Neuronal stem cell (in vitro differentiated cells): ENCODE data around the gene PARD6B.

Source experiments
- DNase-seq: peaks from one replicate; pipeline ENCODE4 v3.0.0-alpha.2; 2013; ENCODE audit warnings: low spot score
- H2AFZ ChIP-seq: one replicate; pipeline ENCODE4 v1.6.1; 2013; ENCODE audit warnings: mild to moderate bottlenecking, low read length, inconsistent platforms
- H2AK5ac ChIP-seq: 2 replicates; pipeline ENCODE4 v1.6.1; 2013; ENCODE audit warnings: low read depth, mild to moderate bottlenecking, inconsistent platforms, low read length, moderate library complexity, mixed read lengths
- H2BK120ac ChIP-seq: 2 replicates; pipeline ENCODE4 v1.6.1; 2013; ENCODE audit warnings: low read depth, mild to moderate bottlenecking, inconsistent platforms, low read length, moderate library complexity, mixed read lengths
- H2BK12ac ChIP-seq: one replicate; pipeline ENCODE4 v1.6.1; 2013; ENCODE audit warnings: low read length, inconsistent platforms
- H2BK15ac ChIP-seq: 2 replicates; pipeline ENCODE4 v1.6.1; 2013; ENCODE audit warnings: mild to moderate bottlenecking, low read length, inconsistent platforms, mixed read lengths
- H2BK5ac ChIP-seq: one replicate; pipeline ENCODE4 v1.6.1; 2013; ENCODE audit warnings: inconsistent platforms, mild to moderate bottlenecking, low read length, moderate library complexity
- H3K14ac ChIP-seq: one replicate; pipeline ENCODE4 v1.6.1; 2013; ENCODE audit warnings: low read length, inconsistent platforms
- H3K18ac ChIP-seq: 2 replicates; pipeline ENCODE4 v1.6.1; 2013; ENCODE audit warnings: low read length, inconsistent platforms
- H3K23ac ChIP-seq: 2 replicates; pipeline ENCODE4 v1.6.1; 2013; ENCODE audit warnings: low read depth, mild to moderate bottlenecking, mixed read lengths, low read length, inconsistent platforms; ENCODE audit not compliant: poor library complexity
- H3K27ac ChIP-seq: replicated peaks from 3 replicates; pipeline ENCODE4 v1.5.1; 2013; ENCODE audit warnings: low read length, inconsistent platforms
- H3K27me3 ChIP-seq, 3 experiments: 2 replicates each; pipeline ENCODE4 v1.6.1; 2013; ENCODE audit warnings: low read length in 3 of 3, mild to moderate bottlenecking in 2 of 3, inconsistent platforms in 1 of 3, low read depth in 1 of 3, mixed read lengths in 1 of 3, moderate library complexity in 1 of 3; ENCODE audit not compliant: control insufficient read depth in 3 of 3, insufficient read depth in 3 of 3
- H3K36me3 ChIP-seq, 2 donors: replicated peaks in 1 of 2; 2 replicates each; pipeline ENCODE4 v1.6.1; 2013; ENCODE audit warnings: low read length in 2 of 2; ENCODE audit not compliant: control insufficient read depth in 2 of 2, insufficient read depth in 2 of 2
- H3K4ac ChIP-seq: 2 replicates; pipeline ENCODE4 v1.6.1; 2013; ENCODE audit warnings: inconsistent platforms, mild to moderate bottlenecking, low read length, moderate library complexity
- H3K4me1 ChIP-seq, 2 donors: 1 replicate in 1 of 2; 2 replicates in 1 of 2; pipeline ENCODE4 v1.6.1; 2013; ENCODE audit warnings: low read length in 2 of 2, low read depth in 1 of 2; ENCODE audit not compliant: control insufficient read depth in 2 of 2, insufficient read depth in 1 of 2
- H3K4me2 ChIP-seq: one replicate; pipeline ENCODE4 v1.6.1; 2013; ENCODE audit warnings: mild to moderate bottlenecking, low read length, inconsistent platforms; ENCODE audit not compliant: insufficient read depth, poor library complexity, severe bottlenecking
- H3K4me3 ChIP-seq, 2 donors: 2 replicates each; pipeline ENCODE4 v1.5.1; 2013; ENCODE audit warnings: low read length in 2 of 2, mild to moderate bottlenecking in 2 of 2, inconsistent platforms in 1 of 2, moderate library complexity in 1 of 2
- H3K79me1 ChIP-seq: one replicate; pipeline ENCODE4 v1.6.1; 2013; ENCODE audit warnings: low read depth, mild to moderate bottlenecking, inconsistent platforms, low read length, moderate library complexity
- H3K9ac ChIP-seq: one replicate; pipeline ENCODE4 v1.6.1; 2013; ENCODE audit warnings: mild to moderate bottlenecking, low read depth, low read length, inconsistent platforms; ENCODE audit not compliant: poor library complexity
- H3K9me3 ChIP-seq, 2 donors: replicated peaks in 1 of 2; 2 replicates each; pipeline versions ENCODE3 to v1.6.1; 2013; ENCODE audit warnings: low read length in 2 of 2, mild to moderate bottlenecking in 2 of 2, inconsistent platforms in 1 of 2, low read depth in 1 of 2, mixed read lengths in 1 of 2, moderate library complexity in 1 of 2; ENCODE audit not compliant: control insufficient read depth in 2 of 2, insufficient read depth in 1 of 2
- H4K8ac ChIP-seq: one replicate; pipeline ENCODE4 v1.6.1; 2013; ENCODE audit warnings: low read depth, mild to moderate bottlenecking, inconsistent platforms, low read length, moderate library complexity
- H4K91ac ChIP-seq: one replicate; pipeline ENCODE4 v1.6.1; 2013; ENCODE audit warnings: low read length, low read depth, mild to moderate bottlenecking, inconsistent platforms; ENCODE audit not compliant: poor library complexity
- WGBS, 2 donors: extraction: QIAGEN DNeasy Blood & Tissue Kit; methylation state at CpG; one replicate each; pipeline ENCODE4 v1.1.7; 2013; ENCODE audit warnings: missing lambda C conversion rate in 2 of 2, mixed read lengths in 1 of 2; ENCODE audit not compliant: insufficient read length in 2 of 2, insufficient replicate concordance in 1 of 2; ENCODE audit errors: extremely low coverage in 2 of 2; 5-methylcytosine and 5-hydroxymethylcytosine counted together

The PARD6B gene

GRCh38 chr20:50794181-50794845 lies 62.9 kb downstream of the PARD6B start:
- Histone ChIP-seq H3K27ac (no peak overlapping the region), H2BK12ac (no peak overlapping the region), H3K27me3 (no peaks in the 10 kb centered on the region), H3K4ac (no peak overlapping the region), H2BK5ac (no peak overlapping the region), H2AFZ (peak overlapping the region; percentile 97), H3K4me2 (peak overlapping the region; percentile 71), H2BK120ac (no peak overlapping the region), H3K9me3 (no peaks in the 10 kb centered on the region), H3K14ac (no peak overlapping the region), H3K4me3 (peak overlapping the region; percentile 26 to 95), H4K91ac (no peak overlapping the region), H2BK15ac (no peak overlapping the region), H3K18ac (no peak overlapping the region), H3K4me1 (peaks cover 5 to 9% of the 10 kb centered on the region in 2 donors), H4K8ac (no peak overlapping the region), H3K36me3 (no peaks in the 10 kb centered on the region), H3K9ac (no peak overlapping the region), H2AK5ac (no peak overlapping the region), H3K23ac (no peak overlapping the region), H3K79me1 (peaks cover 3% of the 10 kb centered on the region)
- DNase-seq, result no peak
- no CpG with 5 or more reads among the region's 35 CpGs for WGBS, 2 donors

GRCh38 chr20:50794846-50795634 lies 63.7 kb downstream of the PARD6B start, which contains the start of gene BCAS4:
Gene BCAS4, plus strand, starts transcription at chr20:50795061. Its CDS starts 23 bp downstream, at chr20:50795084.
- peak within 1 kb of the TSS; percentile 71 for H3K4me2 ChIP-seq
- H4K91ac ChIP-seq, result no peak within 1 kb of the TSS
- H2BK15ac ChIP-seq, result no peak within 1 kb of the TSS
- no peak within 1 kb of the TSS for H3K14ac ChIP-seq
- H2AK5ac ChIP-seq, result no peak within 1 kb of the TSS
- H3K4ac ChIP-seq, result no peak within 1 kb of the TSS
- H3K27me3 ChIP-seq, result no peaks in the 10 kb centered on the region
- peak within 1 kb of the TSS; percentile 93 for H3K9ac ChIP-seq
- DNase-seq, result peak; percentile 86
- H2AFZ ChIP-seq, result peak within 1 kb of the TSS; percentile 97
- no peak within 1 kb of the TSS for H2BK12ac ChIP-seq
- H3K4me3 ChIP-seq, result peak within 1 kb of the TSS; percentile 95 to 96
- peak within 1 kb of the TSS; percentile 82 for H3K23ac ChIP-seq
- H3K36me3 ChIP-seq, result no peaks in the 10 kb centered on the region
- H2BK120ac ChIP-seq, result no peak within 1 kb of the TSS
- H4K8ac ChIP-seq, result no peak within 1 kb of the TSS
- WGBS, 2 donors, result no CpG with 5 or more reads among the region's 92 CpGs
- peaks cover 3% of the 10 kb centered on the region for H3K79me1 ChIP-seq
- H3K9me3 ChIP-seq, result no peaks in the 10 kb centered on the region
- peak within 1 kb of the TSS; percentile 99 for H3K18ac ChIP-seq
- H3K27ac ChIP-seq, result peak within 1 kb of the TSS; percentile 57
- no peak within 1 kb of the TSS for H2BK5ac ChIP-seq
- H3K4me1 ChIP-seq, result peaks cover 5 to 9% of the 10 kb centered on the region in 2 donors

GRCh38 chr20:50797142-50797541 lies 65.8 kb downstream of the PARD6B start:
- no peak overlapping the region for H2BK15ac ChIP-seq
- H3K36me3 ChIP-seq, result no peaks in the 10 kb centered on the region
- no peak overlapping the region for H4K8ac ChIP-seq
- H2AK5ac ChIP-seq, result no peak overlapping the region
- DNase-seq, result no peak
- H3K9me3 ChIP-seq, result no peaks in the 10 kb centered on the region
- no peak overlapping the region for H3K4me3 ChIP-seq
- no peak overlapping the region for H3K4ac ChIP-seq
- peaks cover 5% of the 10 kb centered on the region for H3K79me1 ChIP-seq
- no peak overlapping the region for H3K23ac ChIP-seq
- no peak overlapping the region for H2BK12ac ChIP-seq
- no peak overlapping the region for H2BK120ac ChIP-seq
- no peak overlapping the region for H3K4me2 ChIP-seq
- H3K4me1 ChIP-seq, result peaks cover 1 to 2% of the 10 kb centered on the region in 2 donors
- no peak overlapping the region for H3K27ac ChIP-seq
- no peak overlapping the region for H3K18ac ChIP-seq
- H4K91ac ChIP-seq, result no peak overlapping the region
- no peak overlapping the region for H3K9ac ChIP-seq
- no peak overlapping the region for H2BK5ac ChIP-seq
- H2AFZ ChIP-seq, result no peak overlapping the region
- H3K14ac ChIP-seq, result no peak overlapping the region
- no peaks in the 10 kb centered on the region for H3K27me3 ChIP-seq
- no CpG with 5 or more reads among the region's 4 CpGs for WGBS, 2 donors

- H2AFZ ChIP-seq, result no peak overlapping the region
- H3K18ac ChIP-seq, result no peak overlapping the region
- WGBS, 2 donors, result no CpG with 5 or more reads among the region's 7 CpGs
- no peak overlapping the region for H3K4me2 ChIP-seq
- no peaks in the 10 kb centered on the region for H3K27me3 ChIP-seq
- no peak overlapping the region for H2AK5ac ChIP-seq
- no peak overlapping the region for H4K8ac ChIP-seq
- H3K23ac ChIP-seq, result no peak overlapping the region
- H3K27ac ChIP-seq, result no peak overlapping the region
- no peak overlapping the region for H2BK15ac ChIP-seq
- no peak overlapping the region for H2BK120ac ChIP-seq
- H2BK5ac ChIP-seq, result no peak overlapping the region
- H2BK12ac ChIP-seq, result peak overlapping the region; percentile 24
- H3K9me3 ChIP-seq, result no peaks in the 10 kb centered on the region
- H3K4me3 ChIP-seq, result no peak overlapping the region
- peaks cover 1 to 2% of the 10 kb centered on the region in 2 donors for H3K4me1 ChIP-seq
- DNase-seq, result no peak
- H3K36me3 ChIP-seq, result no peaks in the 10 kb centered on the region
- H3K79me1 ChIP-seq, result peaks cover 5% of the 10 kb centered on the region
- H3K9ac ChIP-seq, result no peak overlapping the region
- H3K14ac ChIP-seq, result no peak overlapping the region
- H3K4ac ChIP-seq, result no peak overlapping the region
- no peak overlapping the region for H4K91ac ChIP-seq
Measured at GRCh38 chr20:50798650-50799049, 67.3 kb downstream of the PARD6B start.
